ENCODE results near the gene C1GALT1. TPM values are rescaled to one million over a fixed set of nuclear protein-coding genes. Genes with fewer than 3 reads are reported as not detected.

C1GALT1 gene
- total and polyA plus RNA-seq, 2 donors (not counting 3 experiments of a cell fraction or from before 2014, with no cell fraction given) = 18.3 to 31.1 TPM

- FAIRE-seq (peak; percentile 8), DNase-seq (ENCODE audit: low read depth, low spot score) (no peak)
- Histone ChIP-seq H3K9ac (replicated peaks; ENCODE audit: extremely low read depth, insufficient read depth, low read length) (no peak overlapping the region), H3K36me3 (ENCODE audit: control insufficient read depth in 2 of 2, extremely low read depth in 1 of 2, insufficient read depth in 2 of 2, low read length in 2 of 2) (peaks cover 0 to 3% of the 10 kb centered on the region in 2 experiments), H4K20me1 (replicated peaks; ENCODE audit: control insufficient read depth, extremely low read depth, insufficient read depth, low read length) (no peaks in the 10 kb centered on the region), H3K9me1 (replicated peaks; ENCODE audit: control insufficient read depth, extremely low read depth, insufficient read depth, low read length) (no peaks in the 10 kb centered on the region), H2AFZ (ENCODE audit: low read depth, low read length) (no peak overlapping the region), H3K4me1 (ENCODE audit: control insufficient read depth, extremely low read depth, insufficient read depth, low read length) (no peaks in the 10 kb centered on the region), H3K9me3 (replicated peaks; ENCODE audit: control insufficient read depth, insufficient read depth, low read length) (no peaks in the 10 kb centered on the region), H3K79me2 (ENCODE audit: control insufficient read depth, insufficient read depth, low read length) (peaks cover 25% of the 10 kb centered on the region), H3K27ac (ENCODE audit: insufficient read depth, low read depth, low read length) (no peak overlapping the region), H3K4me3 (replicated peaks in 1 of 3; ENCODE audit: insufficient read depth in 1 of 3, low read depth in 1 of 3, low read length in 3 of 3) (no peak overlapping the region), H3K4me2 (ENCODE audit: insufficient read depth, low read length) (no peak overlapping the region), H3K27me3 (ENCODE audit: control insufficient read depth in 2 of 2, insufficient read depth in 2 of 2, low read length in 2 of 2) (no peaks in the 10 kb centered on the region)
- dilution Hi-C loops (cut with MboI; ENCODE audit: extremely low pct_ligation_motif_present, low sequenced_read_pairs) (no loop called here), intact Hi-C loops (cut with micrococcal nuclease) (no loop called here)
- no TSS peak for BruUV-seq (replicated peaks)
- ChIA-PET CTCF (no interaction called here), POLR2A (no interaction called here)
- TF ChIP-seq MYC (IDR thresholded peaks at IDR 0.05; ENCODE audit: low read depth, low read length) (no peak), EZH2 (IDR thresholded peaks at IDR 0.05; ENCODE audit: borderline replicate concordance, low read depth, low read length, severe bottlenecking) (no peak), GATA2 (IDR thresholded peaks at IDR 0.05; ENCODE audit: insufficient read depth, insufficient read length, low read depth, low read length) (no peak), CTCF (IDR thresholded peaks at IDR 0.05; ENCODE audit: extremely low read depth in 1 of 2, insufficient read depth in 1 of 2, low read depth in 1 of 2, low read length in 2 of 2) (no peak), POLR2AphosphoS5 (IDR thresholded peaks at IDR 0.05; ENCODE audit: insufficient read depth, low read depth, low read length) (no peak), JUN (IDR thresholded peaks at IDR 0.05; ENCODE audit: borderline replicate concordance, insufficient read depth, insufficient read length, low read depth) (no peak), FOS (IDR thresholded peaks at IDR 0.05; ENCODE audit: borderline replicate concordance, insufficient read depth, low read length) (no peak), POLR2A (IDR thresholded peaks at IDR 0.05; ENCODE audit: low read depth, low read length) (no peak)
- TF ChIP-seq, protein P1, sequence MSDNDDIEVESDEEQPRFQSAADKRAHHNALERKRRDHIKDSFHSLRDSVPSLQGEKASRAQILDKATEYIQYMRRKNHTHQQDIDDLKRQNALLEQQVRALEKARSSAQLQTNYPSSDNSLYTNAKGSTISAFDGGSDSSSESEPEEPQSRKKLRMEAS (IDR thresholded peaks at IDR 0.05; ENCODE audit: insufficient read depth, insufficient read length) = no peak
Observed at GRCh38 chr7:7212612-7213011, 30.3 kb downstream of the C1GALT1 start.

Measured in endothelial cell of umbilical vein (primary cell).